KMS-11 (cell line): ENCODE data around the gene ATP5F1A.
"Not testable (repeated sequence)": the region's sequence is repeated elsewhere in the genome, so short reads cannot be mapped to it uniquely, and the experiment has no call there.

Experiments used
- H2AFZ ChIP-seq: fragments of 200-600 bp; sonication (generic); 2 replicates; pipeline ENCODE4 v1.6.1; 2016; ENCODE audit warnings: antibody characterized with exemption, mixed run types, low read depth
- H3K27ac ChIP-seq: fragments of 200-600 bp; sonication (generic); 2 replicates; pipeline ENCODE4 v1.6.1; 2016; ENCODE audit warnings: mild to moderate bottlenecking, mixed run types
- H3K27me3 ChIP-seq: fragments of 200-600 bp; sonication (generic); 2 replicates; pipeline ENCODE4 v1.6.1; 2017; ENCODE audit warnings: mild to moderate bottlenecking, low read depth, mixed run types, moderate library complexity; ENCODE audit not compliant: insufficient read depth
- H3K36me3 ChIP-seq: fragments of 200-600 bp; sonication (generic); 2 replicates; pipeline ENCODE4 v1.6.1; 2017; ENCODE audit warnings: mild to moderate bottlenecking, mixed run types; ENCODE audit not compliant: insufficient read depth
- H3K4me1 ChIP-seq: fragments of 200-600 bp; sonication (generic); 2 replicates; pipeline ENCODE4 v1.6.1; 2016; ENCODE audit warnings: mild to moderate bottlenecking, low read depth, mixed run types; ENCODE audit not compliant: poor library complexity, severe bottlenecking
- H3K4me2 ChIP-seq: fragments of 200-600 bp; sonication (generic); 2 replicates; pipeline ENCODE4 v1.7.0; 2016; ENCODE audit warnings: mild to moderate bottlenecking, mixed run types
- H3K4me3 ChIP-seq: fragments of 200-600 bp; sonication (generic); IDR thresholded peaks from 2 replicates; pipeline ENCODE4 v1.6.1; 2017; ENCODE audit warnings: low read depth, low read length, mixed read lengths; ENCODE audit not compliant: insufficient read depth
- H3K79me2 ChIP-seq: fragments of 200-600 bp; sonication (generic); 2 replicates; pipeline ENCODE4 v1.6.1; 2016; ENCODE audit warnings: low read depth, mixed run types; ENCODE audit not compliant: insufficient read depth
- H3K9ac ChIP-seq: fragments of 200-600 bp; sonication (generic); 2 replicates; pipeline ENCODE4 v1.6.1; 2016; ENCODE audit warnings: mild to moderate bottlenecking, mixed run types
- H4K20me1 ChIP-seq: fragments of 200-600 bp; sonication (generic); 2 replicates; pipeline ENCODE4 v1.6.1; 2016; ENCODE audit warnings: mild to moderate bottlenecking, mixed run types; ENCODE audit not compliant: insufficient read depth
- TF ChIP-seq, protein P1 (sequence below): fragments of 200-600 bp; sonication (generic); conservative IDR thresholded peaks from 2 replicates; pipeline ENCODE4 v1.6.1; 2017; ENCODE audit warnings: low read depth, mild to moderate bottlenecking, antibody characterized with exemption, low read length, moderate library complexity, mixed read lengths

Gene ATP5F1A

DNA sequence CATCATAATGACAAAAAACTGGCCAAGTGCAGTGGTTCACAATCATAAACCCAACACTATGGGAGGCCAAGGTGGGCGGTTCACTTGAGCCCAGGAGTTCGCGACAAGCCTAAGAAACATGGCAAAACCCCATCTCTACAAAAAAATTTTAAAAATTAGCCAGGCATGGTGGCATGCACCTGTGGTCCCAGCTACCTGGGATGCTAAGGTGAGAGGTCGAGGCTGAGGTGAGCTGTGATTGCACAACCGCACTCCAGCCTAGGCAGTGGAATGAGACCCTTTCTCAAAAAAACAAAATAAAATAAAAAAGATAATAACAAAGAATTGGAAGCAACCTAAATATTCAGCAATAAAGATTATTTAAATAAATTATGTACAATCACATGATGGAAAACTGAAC lies 47.8 kb downstream of the ATP5F1A start:
- H3K4me1 ChIP-seq: no peaks in the 10 kb centered on the region
- H3K9ac ChIP-seq: no peak overlapping the region
- no peak overlapping the region for H3K4me3 ChIP-seq
- H3K27ac ChIP-seq: no peak overlapping the region
- no peaks in the 10 kb centered on the region for H3K36me3 ChIP-seq
- H3K79me2 ChIP-seq: no peaks in the 10 kb centered on the region
- H2AFZ ChIP-seq: no peak overlapping the region
- no peaks in the 10 kb centered on the region for H3K27me3 ChIP-seq
- H4K20me1 ChIP-seq: no peaks in the 10 kb centered on the region
- TF ChIP-seq, protein P1, sequence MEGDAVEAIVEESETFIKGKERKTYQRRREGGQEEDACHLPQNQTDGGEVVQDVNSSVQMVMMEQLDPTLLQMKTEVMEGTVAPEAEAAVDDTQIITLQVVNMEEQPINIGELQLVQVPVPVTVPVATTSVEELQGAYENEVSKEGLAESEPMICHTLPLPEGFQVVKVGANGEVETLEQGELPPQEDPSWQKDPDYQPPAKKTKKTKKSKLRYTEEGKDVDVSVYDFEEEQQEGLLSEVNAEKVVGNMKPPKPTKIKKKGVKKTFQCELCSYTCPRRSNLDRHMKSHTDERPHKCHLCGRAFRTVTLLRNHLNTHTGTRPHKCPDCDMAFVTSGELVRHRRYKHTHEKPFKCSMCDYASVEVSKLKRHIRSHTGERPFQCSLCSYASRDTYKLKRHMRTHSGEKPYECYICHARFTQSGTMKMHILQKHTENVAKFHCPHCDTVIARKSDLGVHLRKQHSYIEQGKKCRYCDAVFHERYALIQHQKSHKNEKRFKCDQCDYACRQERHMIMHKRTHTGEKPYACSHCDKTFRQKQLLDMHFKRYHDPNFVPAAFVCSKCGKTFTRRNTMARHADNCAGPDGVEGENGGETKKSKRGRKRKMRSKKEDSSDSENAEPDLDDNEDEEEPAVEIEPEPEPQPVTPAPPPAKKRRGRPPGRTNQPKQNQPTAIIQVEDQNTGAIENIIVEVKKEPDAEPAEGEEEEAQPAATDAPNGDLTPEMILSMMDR: no peak
- no peak overlapping the region for H3K4me2 ChIP-seq

DNA sequence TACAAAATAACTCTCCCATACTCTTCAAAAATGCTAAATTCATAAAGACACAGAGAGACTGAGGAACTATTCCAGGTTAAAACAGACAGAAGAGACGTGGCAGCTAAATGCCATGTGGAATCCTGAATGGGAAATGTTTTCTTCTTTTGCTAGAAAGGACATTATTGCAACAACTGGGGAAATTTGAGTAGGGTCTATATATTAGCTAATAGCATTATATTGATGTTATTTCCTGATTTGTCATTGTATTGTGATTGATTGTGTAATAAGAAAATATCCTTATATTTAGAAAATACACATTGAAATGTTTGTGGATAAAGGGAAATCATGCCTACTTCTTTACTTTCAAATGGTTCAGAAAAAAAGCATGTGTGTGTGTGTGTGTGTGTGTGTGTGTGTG lies 49.5 kb downstream of the ATP5F1A start:
- TF ChIP-seq, protein P1: no peak
- H3K79me2 ChIP-seq: no peaks in the 10 kb centered on the region
- no peak overlapping the region for H3K4me3 ChIP-seq
- H3K36me3 ChIP-seq: no peaks in the 10 kb centered on the region
- no peak overlapping the region for H3K4me2 ChIP-seq
- no peaks in the 10 kb centered on the region for H4K20me1 ChIP-seq
- H3K4me1 ChIP-seq: no peaks in the 10 kb centered on the region
- H3K27me3 ChIP-seq: no peaks in the 10 kb centered on the region
- H3K9ac ChIP-seq: no peak overlapping the region
- no peak overlapping the region for H2AFZ ChIP-seq
- no peak overlapping the region for H3K27ac ChIP-seq

DNA sequence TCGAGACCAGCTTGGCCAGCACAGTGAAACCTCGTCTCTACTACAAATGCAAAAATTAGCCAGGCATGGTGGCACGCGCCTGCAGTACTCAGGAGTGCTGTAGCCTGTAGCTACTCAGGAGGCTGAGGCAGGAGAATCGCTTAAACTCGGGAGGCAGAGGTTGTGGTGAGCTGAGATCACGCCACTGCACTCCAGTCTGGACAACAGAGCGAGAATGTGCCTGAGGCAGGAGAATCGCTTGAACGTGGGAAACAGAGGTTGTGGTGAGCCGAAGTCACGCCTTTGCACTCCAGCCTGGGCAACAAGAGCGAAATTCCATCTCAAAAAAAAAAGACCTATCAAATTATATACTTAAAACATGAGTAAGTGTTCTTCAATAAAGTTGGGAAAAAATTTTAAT lies 50.7 kb downstream of the ATP5F1A start:
- H3K9ac ChIP-seq, H3K4me1 ChIP-seq, H3K27me3 ChIP-seq, H3K4me3 ChIP-seq, H3K79me2 ChIP-seq, H4K20me1 ChIP-seq, H3K4me2 ChIP-seq, H3K36me3 ChIP-seq, H2AFZ ChIP-seq, H3K27ac ChIP-seq: not testable (repeated sequence)

DNA sequence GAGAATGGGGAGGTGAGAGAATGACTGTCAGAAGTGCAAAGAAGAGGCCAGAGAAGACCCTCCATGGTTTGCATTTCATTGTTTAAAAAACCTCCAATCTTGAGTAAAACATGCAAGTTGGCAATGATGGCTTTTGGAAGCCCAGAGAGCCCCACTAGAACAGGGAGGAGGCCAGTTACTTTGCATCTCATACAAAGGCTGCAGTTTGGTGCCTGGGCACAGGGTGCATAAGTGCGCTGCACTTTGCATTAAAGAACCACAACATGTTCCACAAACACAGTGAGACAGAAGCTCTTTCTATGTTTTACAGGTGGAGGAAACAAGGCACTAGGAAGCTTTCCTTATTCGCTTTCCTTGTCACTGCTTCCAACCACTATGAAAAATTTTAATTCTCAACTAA lies 51.4 kb downstream of the ATP5F1A start:
- Histone ChIP-seq H3K4me1 (peaks cover 10% of the 10 kb centered on the region), H3K9ac (no peak overlapping the region), H3K4me3 (no peak overlapping the region), H3K4me2 (no peak overlapping the region), H2AFZ (no peak overlapping the region), H4K20me1 (no peaks in the 10 kb centered on the region), H3K79me2 (no peaks in the 10 kb centered on the region), H3K36me3 (no peaks in the 10 kb centered on the region), H3K27me3 (no peaks in the 10 kb centered on the region), H3K27ac (no peak overlapping the region)
- TF ChIP-seq, protein P1: no peak

DNA sequence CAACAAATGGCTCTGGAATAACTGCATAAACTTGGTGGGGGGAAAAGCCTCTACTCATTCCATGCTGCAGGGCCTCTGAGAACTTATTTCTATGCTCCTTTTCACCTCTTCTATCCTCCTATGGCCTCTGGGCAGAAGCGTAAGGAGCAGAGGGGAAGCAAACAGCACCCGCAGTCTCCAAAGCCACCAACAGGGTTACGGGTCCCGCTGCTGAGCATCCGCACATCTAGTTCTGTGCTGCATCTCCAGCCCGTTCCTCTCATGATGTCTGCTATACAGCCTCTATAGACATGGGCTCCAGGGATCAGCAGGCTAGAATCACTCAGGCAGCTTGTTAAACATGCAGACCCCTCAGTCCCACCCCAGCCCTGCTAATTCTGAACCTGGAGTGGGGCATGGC lies 52.0 kb downstream of the ATP5F1A start:
- Histone ChIP-seq H3K4me1 (peaks cover 10% of the 10 kb centered on the region), H3K27me3 (no peaks in the 10 kb centered on the region), H2AFZ (no peak overlapping the region), H3K79me2 (no peaks in the 10 kb centered on the region), H3K4me3 (no peak overlapping the region), H3K9ac (no peak overlapping the region), H3K27ac (no peak overlapping the region), H4K20me1 (no peaks in the 10 kb centered on the region), H3K4me2 (no peak overlapping the region), H3K36me3 (no peaks in the 10 kb centered on the region)
- TF ChIP-seq, protein P1: no peak
